Adrenal gland (tissue), 12 donors: Measurements from ENCODE around the gene DNAL1. TPM values are rescaled to one million over a fixed set of nuclear protein-coding genes. Genes with fewer than 3 reads are reported as not detected.

ENCODE experiments used
- DNase-seq, 7 donors: peaks; one replicate each; pipeline ENCODE4 v3.0.0-alpha.2; 2019 to 2020
- H3K27ac ChIP-seq, 5 donors: fragments of 200-600 bp; sonication (generic) in 4 of 5; 1 replicate in 3 of 5; 2 replicates in 2 of 5; pipeline versions ENCODE4 v1.5.1 to v1.8.0; 2016 to 2020; ENCODE audit warnings: mild to moderate bottlenecking in 1 of 5
- H3K27me3 ChIP-seq: fragments of 200-600 bp; 2 replicates; pipeline ENCODE4 v1.8.0; 2021
- H3K36me3 ChIP-seq, 2 donors: fragments of 200-600 bp; replicated peaks in 1 of 2; 1 replicate in 1 of 2; 2 replicates in 1 of 2; pipeline versions ENCODE4 v1.5.1 to v1.8.0; 2018 to 2022
- H3K4me1 ChIP-seq, 2 donors: fragments of 200-600 bp; replicated peaks in 1 of 2; 1 replicate in 1 of 2; 2 replicates in 1 of 2; pipeline versions ENCODE4 v1.5.1 to v1.8.0; 2018 to 2021
- H3K4me3 ChIP-seq, 4 donors: fragments of 200-600 bp; sonication (generic) in 3 of 4; one replicate each; pipeline ENCODE4 v1.5.1; 2016 to 2018
- H3K9me3 ChIP-seq, 3 donors: fragments of 200-600 bp; sonication (generic) in 1 of 3; replicated peaks in 1 of 3; 1 replicate in 2 of 3; 2 replicates in 1 of 3; pipeline versions ENCODE4 v1.5.1 to v1.8.0; 2016 to 2021
- CTCF ChIP-seq, 6 experiments: fragments of 450-650 bp in 4 of 6; fragments of 200-600 bp in 2 of 6; sonication (generic) in 1 of 6; IDR thresholded peaks; 1 replicate in 5 of 6; 2 replicates in 1 of 6; pipeline versions ENCODE4 v1.5.1 to v1.8.0; 2016 to 2021; ENCODE audit warnings: antibody characterized with exemption in 6 of 6, mild to moderate bottlenecking in 2 of 6, moderate library complexity in 1 of 6
- POLR2A ChIP-seq, 2 donors: fragments of 450-650 bp; IDR thresholded peaks; one replicate each; pipeline ENCODE4 v1.6.1; 2017; ENCODE audit warnings: antibody characterized with exemption in 2 of 2, mild to moderate bottlenecking in 2 of 2, moderate library complexity in 1 of 2
- WGBS, 4 donors: extraction: QIAGEN DNeasy Blood & Tissue Kit in 2 of 4; methylation state at CpG; one replicate each; pipeline versions ENCODE4 v1.1.5 to v1.1.7; 2013 to 2017; 5-methylcytosine and 5-hydroxymethylcytosine counted together
- intact Hi-C, 2 donors: fragments of 100-400 bp; cut with DNase I; formaldehyde crosslinking; loops; one replicate each; pipeline versions ENCODE4 v1.14.1 to v1.15.0; 2022 to 2023
- polyA plus RNA-seq, 3 donors: library from polyadenylated mRNA; stranded (reverse); fragments of 200-250 nt in 2 of 3; fragments of 350-450 nt in 1 of 3; fragmentation: Illumina TruSeq in 1 of 3; extraction: RNeasy Lipid Tissue Mini Kit (QIAGEN cat#74804) in 1 of 3; gene quantifications; one replicate each; pipeline ENCODE4 v1.2.3, GENCODE V29; 2013 to 2014
- small RNA-seq, 2 donors: library from RNA; depleted of rRNA; stranded (forward); fragments of <200 nt; gene quantifications; one replicate each; pipeline ENCODE3, GENCODE V24; 2016
- total RNA-seq, 9 donors: library from RNA; depleted of rRNA in 4 of 9; stranded (reverse); fragments of >200 nt in 4 of 9; fragments of 120-200 nt in 1 of 9; fragmentation: NEBNext Ultra II Directional in 1 of 9; extraction: Animal tissue kit (Norgen Biotek cat#: 25700) in 1 of 9; gene quantifications; one replicate each; pipeline versions ENCODE4 v1.1.0 to v1.2.4, GENCODE V29; 2013 to 2023
- donor health status: healthy with polysubstance abuse.
- donor health status: Bipolar disorder and iron deficiency.
- donor health status: DM: yes; HTN: yes; CAD: no.
- donor health status: DM: no; HTN: no; CAD: no.
- donor health status: DM: no; HTN: no; CAD: no.
- donor health status: DM: yes; HTN: yes; CAD: no.

DNAL1 gene
- total and polyA plus RNA-seq, 12 donors, result 3.6 to 24.2 (median 13.0) TPM

- Histone ChIP-seq H3K4me1 (peaks cover 64 to 97% of the 10 kb centered on the region in 2 donors), H3K27me3 (no peaks in the 10 kb centered on the region), H3K4me3 (no peak overlapping the region), H3K27ac (peak overlapping the region in 4 of 5 donors; percentile 64 to 99 (median 86)), H3K9me3 (no peaks in the 10 kb centered on the region), H3K36me3 (no peaks in the 10 kb centered on the region)
- peak; percentile 67 to 92 (median 89) for DNase-seq
- 39 to 56% (median 42%) methylated on average over 6 to 7 of the region's 7 CpGs for WGBS, 4 donors
- intact Hi-C loops, result no loop called here
- TF ChIP-seq CTCF (IDR thresholded peaks at IDR 0.05), result peak in 5 of 6 experiments; percentile 24 to 43 (median 32)
- TF ChIP-seq POLR2A (IDR thresholded peaks at IDR 0.05), result no peak
These were observed 107.7 kb downstream of the DNAL1 start for GRCh38 chr14:73752297-73752992.

Small RNA genes lying within 50 kb of the gene (small RNA-seq; reads per million reads assigned to genes)
- gene RNU6-240P, result 0 reads per million in 2 donors

Other genes starting within 250 kb of the DNAL1 start
- 10 to 100 TPM; 24.6 to 63.3 (median 55.7) TPM for gene NUMB, start 186.4 kb upstream of the DNAL1 start, total RNA-seq
- 10 to 100 TPM; 26.1 to 41.8 (median 41.4) TPM for gene NUMB, start 186.4 kb upstream of the DNAL1 start, polyA plus RNA-seq
- gene RIOX1, start 154.1 kb upstream of the DNAL1 start, total RNA-seq, result 10 to 100 TPM in 6 of 9 donors, 1 to 10 TPM in 3; 7.8 to 21.2 (median 11.3) TPM
- gene RIOX1, start 154.1 kb upstream of the DNAL1 start, polyA plus RNA-seq, result 1 to 10 TPM; 5.2 to 6.0 (median 5.9) TPM
- gene ACOT1, start 107.8 kb upstream of the DNAL1 start, total RNA-seq, result 10 to 100 TPM in 8 of 9 donors, 1 to 10 TPM in 1; 8.7 to 31.4 (median 17.2) TPM
- gene ACOT1, start 107.8 kb upstream of the DNAL1 start, polyA plus RNA-seq, result 10 to 100 TPM in 2 of 3 donors, 1 to 10 TPM in 1; 3.5 to 11.1 (median 10.4) TPM
- gene HEATR4, start 86.0 kb upstream of the DNAL1 start, total RNA-seq, result under 1 TPM in 7 of 9 donors, not detected in 2; under 0.01 to 0.80 (median 0.21) TPM
- 1 to 10 TPM in 1 of 3 donors, under 1 TPM in 2; 0.09 to 3.3 (median 0.81) TPM for gene HEATR4, start 86.0 kb upstream of the DNAL1 start, polyA plus RNA-seq
- gene ACOT2, start 75.8 kb upstream of the DNAL1 start, total RNA-seq, result 100 to 1,000 TPM in 2 of 9 donors, 10 to 100 TPM in 7; 48.5 to 310 (median 84.4) TPM
- gene ACOT2, start 75.8 kb upstream of the DNAL1 start, polyA plus RNA-seq, result 10 to 100 TPM; 26.0 to 64.5 (median 45.5) TPM
- 1 to 10 TPM in 8 of 9 donors, under 1 TPM in 1; 0.72 to 6.7 (median 2.5) TPM for gene ACOT4, start 53.1 kb upstream of the DNAL1 start, total RNA-seq
- gene ACOT4, start 53.1 kb upstream of the DNAL1 start, polyA plus RNA-seq, result 1 to 10 TPM in 2 of 3 donors, under 1 TPM in 1; 0.74 to 1.8 (median 1.3) TPM
- gene ACOT6, start 32.5 kb upstream of the DNAL1 start, total RNA-seq, result not detected
- gene ACOT6, start 32.5 kb upstream of the DNAL1 start, polyA plus RNA-seq, result under 1 TPM in 1 of 3 donors, not detected in 2; 0.17 TPM
- gene PNMA1, start 69.4 kb downstream of the DNAL1 start, total RNA-seq, result 10 to 100 TPM; 15.0 to 74.6 (median 34.3) TPM
- 10 to 100 TPM; 14.4 to 52.5 (median 16.7) TPM for gene PNMA1, start 69.4 kb downstream of the DNAL1 start, polyA plus RNA-seq
- gene PTGR2, start 206.8 kb downstream of the DNAL1 start, total RNA-seq, result 10 to 100 TPM in 8 of 9 donors, 1 to 10 TPM in 1; 8.9 to 43.7 (median 18.2) TPM
- gene PTGR2, start 206.8 kb downstream of the DNAL1 start, polyA plus RNA-seq, result 10 to 100 TPM in 2 of 3 donors, 1 to 10 TPM in 1; 8.8 to 32.5 (median 11.2) TPM
- 10 to 100 TPM; 30.6 to 79.5 (median 56.9) TPM for gene ZNF410, start 241.9 kb downstream of the DNAL1 start, total RNA-seq
- 10 to 100 TPM; 49.8 to 57.8 (median 52.0) TPM for gene ZNF410, start 241.9 kb downstream of the DNAL1 start, polyA plus RNA-seq